GM12878 (cell line): Measurements from ENCODE around the gene B3GALNT2. TPM values are rescaled to one million over a fixed set of nuclear protein-coding genes. Genes with fewer than 3 reads are reported as not detected.

Source experiments
- ATAC-seq: fragments of 200-7000 bp; cut with Tn5 transposase; 3 replicates; pipeline ENCODE4 v1.9.1; 2020; ENCODE audit warnings: mild to moderate bottlenecking, moderate library complexity
- BruUV-seq: library from RNA; stranded (reverse); fragments of 400-500 nt; replicated peaks from 2 replicates; lab custom pipeline; 2021; lab: Mats Ljungman, UMichigan
- CTCF ChIA-PET: fragments of 300-600 bp; sonication (Branson Sonifier 250); formaldehyde crosslinking; extraction: SDS; loops from one replicate; lab custom pipeline; 2021; ENCODE audit warnings: inconsistent platforms; lab: Yijun Ruan, JAX
- POLR2A ChIA-PET: fragments of 350-600 bp; formaldehyde crosslinking; extraction: SDS; loops from one replicate; lab custom pipeline; 2021; ENCODE audit warnings: inconsistent platforms; lab: Charles Lee
- RAD21 ChIA-PET: fragments of 300-600 bp; sonication (Branson Sonifier 250); formaldehyde crosslinking; loops from one replicate; lab custom pipeline; 2023; ENCODE audit warnings: antibody characterized with exemption; ENCODE audit not compliant: unreplicated experiment; lab: Charles Lee
- SMC1A ChIA-PET: fragments of 300-600 bp; sonication (Branson Sonifier 250); formaldehyde crosslinking; loops from one replicate; lab custom pipeline; 2023; ENCODE audit not compliant: unreplicated experiment, uncharacterized antibody; lab: Charles Lee
- DNase-seq: peaks from one replicate; pipeline ENCODE4 v3.0.0-alpha.2; 2011; ENCODE audit warnings: low read depth, low spot score
- FAIRE-seq: peaks from 3 replicates; lab custom pipeline; 2011; peaks lifted over from hg19 to GRCh38; lab: Jason Lieb, UNC
- H2AFZ ChIP-seq: 2 replicates; pipeline ENCODE4 v1.6.0; 2011; ENCODE audit warnings: low read depth, low read length, control low read depth; ENCODE audit not compliant: control insufficient read depth
- H3K27ac ChIP-seq: 2 replicates; pipeline ENCODE4 v1.5.1; 2011; ENCODE audit warnings: control low read depth; ENCODE audit not compliant: control insufficient read depth, insufficient read depth
- H3K27me3 ChIP-seq, 2 experiments: replicated peaks in 1 of 2; 2 replicates each; pipeline versions ENCODE4 v1.6.0 to v1.6.1; 2011; ENCODE audit warnings: low read length in 1 of 2; ENCODE audit not compliant: control insufficient read depth in 2 of 2, insufficient read depth in 2 of 2
- H3K36me3 ChIP-seq, 2 experiments: 2 replicates each; pipeline ENCODE4 v1.5.1; 2011; ENCODE audit warnings: low read length in 1 of 2; ENCODE audit not compliant: control insufficient read depth in 2 of 2, insufficient read depth in 2 of 2
- H3K4me1 ChIP-seq: 2 replicates; pipeline ENCODE4 v1.6.1; 2011; ENCODE audit warnings: mild to moderate bottlenecking, low read length, moderate library complexity, mixed read lengths; ENCODE audit not compliant: control insufficient read depth, insufficient read depth
- H3K4me2 ChIP-seq: 2 replicates; pipeline ENCODE4 v1.6.0; 2011; ENCODE audit warnings: control low read depth; ENCODE audit not compliant: control insufficient read depth, insufficient read depth
- H3K4me3 ChIP-seq: fragments of 200-600 bp; sonication (generic); 2 replicates; pipeline ENCODE4 v1.5.1; 2016
- H3K79me2 ChIP-seq: 2 replicates; pipeline ENCODE4 v1.6.0; 2011; ENCODE audit warnings: low read length; ENCODE audit not compliant: control insufficient read depth, insufficient read depth
- H3K9ac ChIP-seq: 2 replicates; pipeline ENCODE4 v1.8.0; 2011; ENCODE audit warnings: low read length, control low read depth, mixed read lengths; ENCODE audit not compliant: control insufficient read depth, insufficient read depth
- H3K9me3 ChIP-seq: replicated peaks from 3 replicates; pipeline ENCODE4 v1.5.1; 2011; ENCODE audit warnings: mild to moderate bottlenecking, low read length; ENCODE audit not compliant: control insufficient read depth, insufficient read depth
- H4K20me1 ChIP-seq: 2 replicates; pipeline ENCODE4 v1.6.0; 2011; ENCODE audit not compliant: control insufficient read depth, insufficient read depth
- CREB1 ChIP-seq: IDR thresholded peaks from 2 replicates; pipeline ENCODE4 v1.6.1; 2012; ENCODE audit warnings: low read depth, mild to moderate bottlenecking, inconsistent platforms
- IRF4 ChIP-seq: IDR thresholded peaks from 2 replicates; pipeline ENCODE4 v1.6.1; 2011; ENCODE audit warnings: low read depth, low read length
- NRF1 ChIP-seq: conservative IDR thresholded peaks from 2 replicates; pipeline ENCODE4 v1.6.1; 2011; ENCODE audit warnings: mild to moderate bottlenecking, low read depth, low read length, improper control_type of control experiment
- PML ChIP-seq: IDR thresholded peaks from 2 replicates; pipeline ENCODE4 v1.6.1; 2012; ENCODE audit warnings: low read length, inconsistent platforms
- POLR2AphosphoS2 ChIP-seq: IDR thresholded peaks from 2 replicates; pipeline ENCODE4 v1.6.1; 2011; ENCODE audit warnings: low read depth, mild to moderate bottlenecking, low read length, improper control_type of control experiment, moderate library complexity
- RELA ChIP-seq: fragments of 450-650 bp; IDR thresholded peaks from 2 replicates; pipeline ENCODE4 v1.8.0; 2014; ENCODE audit warnings: borderline replicate concordance; ENCODE audit not compliant: partially characterized antibody
- SIX5 ChIP-seq: IDR thresholded peaks from 2 replicates; pipeline ENCODE4 v1.6.1; 2011; ENCODE audit warnings: mild to moderate bottlenecking, low read depth, low read length, moderate library complexity; ENCODE audit not compliant: severe bottlenecking
- SREBF1 ChIP-seq: IDR thresholded peaks from 2 replicates; pipeline ENCODE4 v1.6.1; 2012; ENCODE audit warnings: mild to moderate bottlenecking, low read length
- SREBF2 ChIP-seq: IDR thresholded peaks from 2 replicates; pipeline ENCODE4 v1.6.1; 2012; ENCODE audit warnings: mild to moderate bottlenecking, low read length
- ZBTB11 ChIP-seq: fragments of 450-650 bp; formaldehyde crosslinking; IDR thresholded peaks from 2 replicates; pipeline ENCODE4 v1.5.0; 2022; ENCODE audit warnings: mild to moderate bottlenecking, missing genetic modification characterization
- ZBTB4 ChIP-seq: fragments of 450-650 bp; formaldehyde crosslinking; IDR thresholded peaks from 2 replicates; pipeline ENCODE4 v1.4.0; 2022; ENCODE audit warnings: mild to moderate bottlenecking, moderate library complexity
- WGBS: methylation state at CpG from one replicate; pipeline ENCODE4 v1.1.6; 2016; ENCODE audit warnings: low lambda C conversion rate; ENCODE audit not compliant: insufficient replicate concordance, insufficient coverage; ENCODE audit errors: missing lambda C conversion rate; 5-methylcytosine and 5-hydroxymethylcytosine counted together
- in situ Hi-C: fragments of 300-500 bp; cut with MboI; formaldehyde crosslinking; loops from 9 replicates; pipeline ENCODE4 v1.14.3; 2018; ENCODE audit warnings: mixed read lengths
- intact Hi-C: fragments of 100-400 bp; cut with micrococcal nuclease; formaldehyde crosslinking; loops from one replicate; pipeline ENCODE4 v1.14.2; 2022; ENCODE audit not compliant: unreplicated experiment
- polyA plus RNA-seq, 11 experiments: library from polyadenylated mRNA; depleted of rRNA in 4 of 11; unstranded in 6 of 11; stranded (reverse) in 5 of 11; fragments of >200 nt; fragmentation: Nextera tagmentation in 4 of 11; fragmentation: Illumina TruSeq in 1 of 11; extraction: Ambion mirVana in 4 of 11; extraction: Trizol in 1 of 11; gene quantifications; 1 replicate in 1 of 11; 2 replicates in 10 of 11; pipeline versions ENCODE4 v1.2.1 to v1.2.3, GENCODE V29; 2011 to 2016; ENCODE audit warnings: inconsistent platforms in 2 of 11, missing spikeins in 2 of 11, low read depth in 1 of 11
- total RNA-seq, 4 experiments: library from RNA; depleted of rRNA in 3 of 4; stranded (reverse); fragments of >200 nt in 3 of 4; fragmentation: Illumina TruSeq in 1 of 4; extraction: Trizol in 1 of 4; gene quantifications; 2 replicates each; pipeline versions ENCODE4 v1.2.1 to v1.2.3, GENCODE V29; 2013 to 2021

The B3GALNT2 gene
- total and polyA plus RNA-seq, 10 of the 15 experiments (the other 5 are each of a cell fraction or from before 2014, with no cell fraction given): 0.77 to 19.7 (median 12.7) TPM

- Histone ChIP-seq H3K4me2 (no peak overlapping the region), H3K79me2 (no peaks in the 10 kb centered on the region), H3K4me3 (no peak overlapping the region), H4K20me1 (no peaks in the 10 kb centered on the region), H3K4me1 (no peaks in the 10 kb centered on the region; the same call in 1 of the 2 replicates), H3K27me3 (no peaks in the 10 kb centered on the region), H3K36me3 (no peaks in the 10 kb centered on the region), H3K27ac (no peak overlapping the region), H3K9me3 (no peaks in the 10 kb centered on the region), H3K9ac (no peak overlapping the region), H2AFZ (no peak overlapping the region)
- ChIA-PET POLR2A (no interaction called here), SMC1A (interaction anchor here (0.6 kb wide), 1 partner anchor 121 kb away, joined by 3 read pairs; no protein-coding TSS in a partner anchor), RAD21 (interaction anchor here (1.1 kb wide), 1 partner anchor 461 kb away, joined by 3 read pairs; no protein-coding TSS in a partner anchor), CTCF (interaction anchor here (1.1 to 2.6 kb wide), 2 partner anchors 14 to 461 kb away, joined by 3 to 13 read pairs; no protein-coding TSS in a partner anchor)
- ATAC-seq: no peak
- in situ Hi-C loops (loop anchor here (5.0 kb wide), 2 partner anchors 266 to 461 kb away; no protein-coding TSS in a partner anchor), intact Hi-C loops (loop anchor here (5.0 kb wide), 1 partner anchor 91 kb away; no protein-coding TSS in a partner anchor)
- no TSS peak for BruUV-seq
- no peak for TF ChIP-seq RELA
- TF ChIP-seq NRF1: no peak
- TF ChIP-seq SREBF2: no peak
- TF ChIP-seq IRF4: no peak
- no peak for TF ChIP-seq CREB1
- TF ChIP-seq SIX5: no peak
- 43% methylated on average over 6 of the region's 6 CpGs for WGBS
- no peak for FAIRE-seq
- DNase-seq: no peak
Observed at GRCh38 chr1:235510823-235511222, 6.6 kb upstream of the B3GALNT2 start.

GRCh38 chr1:235507623-235508022 is 3.4 kb upstream of the B3GALNT2 start:
- intact Hi-C loops (loop anchor here (10.0 kb wide), 1 partner anchor 253 kb away; no protein-coding TSS in a partner anchor), in situ Hi-C loops (no loop called here)
- no TSS peak for BruUV-seq
- Histone ChIP-seq H4K20me1 (no peaks in the 10 kb centered on the region), H3K4me3 (no peak overlapping the region), H3K27me3 (no peaks in the 10 kb centered on the region), H3K79me2 (peaks cover 10% of the 10 kb centered on the region), H3K36me3 (no peaks in the 10 kb centered on the region), H3K9ac (no peak overlapping the region), H3K4me2 (no peak overlapping the region), H3K4me1 (no peaks in the 10 kb centered on the region; the same call in 1 of the 2 replicates), H3K27ac (no peak overlapping the region), H3K9me3 (no peaks in the 10 kb centered on the region), H2AFZ (no peak overlapping the region)
- RAD21 ChIA-PET: no interaction called here
- POLR2A ChIA-PET: no interaction called here
- DNase-seq: no peak
- no peak for FAIRE-seq
- CTCF ChIA-PET: interaction anchor here (1.1 to 1.4 kb wide), 2 partner anchors 93 to 335 kb away, joined by 3 to 5 read pairs; no protein-coding TSS in a partner anchor
- WGBS: 97% methylated on average over 3 of the region's 3 CpGs
- SMC1A ChIA-PET: no interaction called here
- no peak for ATAC-seq
- TF ChIP-seq ZBTB11 (CRISPR knock-in tag): no peak
- no peak for TF ChIP-seq SREBF1
- TF ChIP-seq ZBTB4 (CRISPR knock-in tag): no peak
- TF ChIP-seq PML: no peak
- no peak for TF ChIP-seq POLR2AphosphoS2
